Measurements from ENCODE around the gene GAGE12G.
"Not testable (repeated sequence)": the region's sequence is repeated elsewhere in the genome, so short reads cannot be mapped to it uniquely, and the experiment has no call there.

Gene GAGE12G, protein sequence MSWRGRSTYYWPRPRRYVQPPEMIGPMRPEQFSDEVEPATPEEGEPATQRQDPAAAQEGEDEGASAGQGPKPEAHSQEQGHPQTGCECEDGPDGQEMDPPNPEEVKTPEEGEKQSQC

DNA sequence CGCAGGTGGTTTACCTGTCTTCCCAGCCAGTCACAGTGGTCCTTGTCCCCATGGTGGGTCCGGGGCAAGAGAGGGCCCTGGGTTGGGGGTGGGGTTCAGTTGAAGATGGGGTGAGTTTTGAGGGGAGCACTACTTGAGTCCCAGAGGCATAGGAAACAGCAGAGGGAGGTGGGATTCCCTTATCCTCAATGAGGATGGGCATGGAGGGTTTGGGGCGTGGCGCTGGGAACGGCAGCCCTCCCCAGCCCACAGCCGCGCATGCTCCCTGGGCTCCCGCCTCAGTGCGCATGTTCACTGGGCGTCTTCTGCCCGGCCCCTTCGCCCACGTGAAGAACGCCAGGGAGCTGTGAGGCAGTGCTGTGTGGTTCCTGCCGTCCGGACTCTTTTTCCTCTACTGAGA, at the start of gene GAGE12G:
TSS of gene GAGE12G (plus strand) at position 301 of the 400 bp plus-strand sequence. CDS start 1,155 bp downstream, outside the sequence.
- not testable (repeated sequence) for H3K9ac ChIP-seq (ENCODE audit: low read length); H3K36me3 ChIP-seq (ENCODE audit: control insufficient read depth, insufficient read depth, low read length); H3K27me3 ChIP-seq (ENCODE audit: control insufficient read depth, insufficient read depth, low read length); H3K27ac ChIP-seq (ENCODE audit: low read depth, low read length); H3K4me1 ChIP-seq (ENCODE audit: control insufficient read depth, insufficient read depth, low read length); H3K4me3 ChIP-seq (ENCODE audit: low read length)

DNA sequence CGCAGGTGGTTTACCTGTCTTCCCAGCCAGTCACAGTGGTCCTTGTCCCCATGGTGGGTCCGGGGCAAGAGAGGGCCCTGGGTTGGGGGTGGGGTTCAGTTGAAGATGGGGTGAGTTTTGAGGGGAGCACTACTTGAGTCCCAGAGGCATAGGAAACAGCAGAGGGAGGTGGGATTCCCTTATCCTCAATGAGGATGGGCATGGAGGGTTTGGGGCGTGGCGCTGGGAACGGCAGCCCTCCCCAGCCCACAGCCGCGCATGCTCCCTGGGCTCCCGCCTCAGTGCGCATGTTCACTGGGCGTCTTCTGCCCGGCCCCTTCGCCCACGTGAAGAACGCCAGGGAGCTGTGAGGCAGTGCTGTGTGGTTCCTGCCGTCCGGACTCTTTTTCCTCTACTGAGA, 38.3 kb upstream of the GAGE12G start, which contains the start of gene GAGE12C:
TSS of gene GAGE12C (plus strand) at position 301 of the 400 bp plus-strand sequence. CDS start 1,155 bp downstream, outside the sequence.
- H3K4me1 ChIP-seq (ENCODE audit: control insufficient read depth, insufficient read depth, low read length); H3K36me3 ChIP-seq (ENCODE audit: control insufficient read depth, insufficient read depth, low read length): not testable (repeated sequence)

DNA sequence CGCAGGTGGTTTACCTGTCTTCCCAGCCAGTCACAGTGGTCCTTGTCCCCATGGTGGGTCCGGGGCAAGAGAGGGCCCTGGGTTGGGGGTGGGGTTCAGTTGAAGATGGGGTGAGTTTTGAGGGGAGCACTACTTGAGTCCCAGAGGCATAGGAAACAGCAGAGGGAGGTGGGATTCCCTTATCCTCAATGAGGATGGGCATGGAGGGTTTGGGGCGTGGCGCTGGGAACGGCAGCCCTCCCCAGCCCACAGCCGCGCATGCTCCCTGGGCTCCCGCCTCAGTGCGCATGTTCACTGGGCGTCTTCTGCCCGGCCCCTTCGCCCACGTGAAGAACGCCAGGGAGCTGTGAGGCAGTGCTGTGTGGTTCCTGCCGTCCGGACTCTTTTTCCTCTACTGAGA, 28.8 kb upstream of the GAGE12G start, which contains the start of gene GAGE12D:
TSS of gene GAGE12D (plus strand) at position 301 of the 400 bp plus-strand sequence. CDS start 1,155 bp downstream, outside the sequence.
- H3K4me3 ChIP-seq (ENCODE audit: low read length); H3K4me1 ChIP-seq (ENCODE audit: control insufficient read depth, insufficient read depth, low read length); H3K27me3 ChIP-seq (ENCODE audit: control insufficient read depth, insufficient read depth, low read length); H3K9ac ChIP-seq (ENCODE audit: low read length); H3K27ac ChIP-seq (ENCODE audit: low read depth, low read length); H3K36me3 ChIP-seq (ENCODE audit: control insufficient read depth, insufficient read depth, low read length): not testable (repeated sequence)

More for the DNA sequence above, 38.3 kb upstream of the GAGE12G start, which contains the start of gene GAGE12C:
- H3K27me3 ChIP-seq (ENCODE audit: control insufficient read depth, insufficient read depth, low read length); H3K27ac ChIP-seq (ENCODE audit: low read depth, low read length); H3K4me3 ChIP-seq (ENCODE audit: low read length); H3K9ac ChIP-seq (ENCODE audit: low read length): not testable (repeated sequence)

DNA sequence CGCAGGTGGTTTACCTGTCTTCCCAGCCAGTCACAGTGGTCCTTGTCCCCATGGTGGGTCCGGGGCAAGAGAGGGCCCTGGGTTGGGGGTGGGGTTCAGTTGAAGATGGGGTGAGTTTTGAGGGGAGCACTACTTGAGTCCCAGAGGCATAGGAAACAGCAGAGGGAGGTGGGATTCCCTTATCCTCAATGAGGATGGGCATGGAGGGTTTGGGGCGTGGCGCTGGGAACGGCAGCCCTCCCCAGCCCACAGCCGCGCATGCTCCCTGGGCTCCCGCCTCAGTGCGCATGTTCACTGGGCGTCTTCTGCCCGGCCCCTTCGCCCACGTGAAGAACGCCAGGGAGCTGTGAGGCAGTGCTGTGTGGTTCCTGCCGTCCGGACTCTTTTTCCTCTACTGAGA, 19.2 kb upstream of the GAGE12G start, which contains the start of gene GAGE12E:
TSS of gene GAGE12E (plus strand) at position 301 of the 400 bp plus-strand sequence. CDS start 1,155 bp downstream, outside the sequence.
- H3K9ac ChIP-seq (ENCODE audit: low read length), result not testable (repeated sequence)

DNA sequence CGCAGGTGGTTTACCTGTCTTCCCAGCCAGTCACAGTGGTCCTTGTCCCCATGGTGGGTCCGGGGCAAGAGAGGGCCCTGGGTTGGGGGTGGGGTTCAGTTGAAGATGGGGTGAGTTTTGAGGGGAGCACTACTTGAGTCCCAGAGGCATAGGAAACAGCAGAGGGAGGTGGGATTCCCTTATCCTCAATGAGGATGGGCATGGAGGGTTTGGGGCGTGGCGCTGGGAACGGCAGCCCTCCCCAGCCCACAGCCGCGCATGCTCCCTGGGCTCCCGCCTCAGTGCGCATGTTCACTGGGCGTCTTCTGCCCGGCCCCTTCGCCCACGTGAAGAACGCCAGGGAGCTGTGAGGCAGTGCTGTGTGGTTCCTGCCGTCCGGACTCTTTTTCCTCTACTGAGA, 9.7 kb upstream of the GAGE12G start, which contains the start of gene GAGE12F:
TSS of gene GAGE12F (plus strand) at position 301 of the 400 bp plus-strand sequence. CDS start 1,155 bp downstream, outside the sequence.
- not testable (repeated sequence) for H3K27me3 ChIP-seq (ENCODE audit: control insufficient read depth, insufficient read depth, low read length); H3K4me3 ChIP-seq (ENCODE audit: low read length); H3K9ac ChIP-seq (ENCODE audit: low read length); H3K36me3 ChIP-seq (ENCODE audit: control insufficient read depth, insufficient read depth, low read length); H3K4me1 ChIP-seq (ENCODE audit: control insufficient read depth, insufficient read depth, low read length); H3K27ac ChIP-seq (ENCODE audit: low read depth, low read length)

More for the DNA sequence above, 19.2 kb upstream of the GAGE12G start, which contains the start of gene GAGE12E:
- not testable (repeated sequence) for H3K36me3 ChIP-seq (ENCODE audit: control insufficient read depth, insufficient read depth, low read length); H3K4me3 ChIP-seq (ENCODE audit: low read length); H3K27me3 ChIP-seq (ENCODE audit: control insufficient read depth, insufficient read depth, low read length); H3K4me1 ChIP-seq (ENCODE audit: control insufficient read depth, insufficient read depth, low read length); H3K27ac ChIP-seq (ENCODE audit: low read depth, low read length)

DNA sequence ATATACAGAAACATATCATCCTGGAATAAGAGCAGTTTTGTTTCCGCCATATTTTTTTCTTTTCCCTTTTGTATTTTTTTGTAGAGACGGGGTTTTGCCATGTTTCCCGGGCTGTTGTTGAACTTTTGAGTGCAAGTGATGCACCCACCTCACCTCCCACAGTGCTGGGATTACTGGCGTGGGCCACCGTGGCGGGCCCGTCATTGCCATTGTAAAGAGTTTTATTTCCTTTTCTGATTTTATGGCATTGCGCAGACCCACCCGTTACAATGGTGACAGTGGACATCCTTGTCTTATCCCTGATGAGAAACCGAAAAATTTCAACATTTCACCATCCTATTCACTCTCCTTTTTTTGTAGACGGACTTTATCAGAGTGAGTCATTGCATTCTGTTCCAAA, 1.5 kb upstream of the GAGE12G start:
- not testable (repeated sequence) for H3K27me3 ChIP-seq (ENCODE audit: control insufficient read depth, insufficient read depth, low read length)

DNA sequence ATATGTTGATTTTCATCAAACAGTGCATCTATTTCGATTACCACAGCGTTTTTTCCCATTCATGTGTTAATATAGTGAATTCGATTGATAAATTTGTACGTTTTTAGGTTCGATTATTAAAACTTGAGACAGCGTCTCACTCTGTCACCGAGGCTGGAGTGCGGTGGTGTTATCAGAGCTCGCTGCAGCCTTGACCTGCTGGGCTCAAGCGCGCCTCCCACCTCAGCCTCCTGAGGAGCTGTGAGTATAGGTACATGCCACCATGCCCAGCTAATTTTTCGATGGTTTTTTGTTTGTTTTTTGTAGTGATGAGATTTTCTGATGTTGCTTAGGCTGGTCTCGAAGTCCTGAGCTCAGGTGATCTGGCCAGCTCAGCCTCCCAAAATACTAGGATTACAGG, 1.0 kb upstream of the GAGE12G start:
- not testable (repeated sequence) for H3K36me3 ChIP-seq (ENCODE audit: control insufficient read depth, insufficient read depth, low read length); H3K4me3 ChIP-seq (ENCODE audit: low read length); H3K27me3 ChIP-seq (ENCODE audit: control insufficient read depth, insufficient read depth, low read length); H3K4me1 ChIP-seq (ENCODE audit: control insufficient read depth, insufficient read depth, low read length); H3K27ac ChIP-seq (ENCODE audit: low read depth, low read length); H3K9ac ChIP-seq (ENCODE audit: low read length)

More for the DNA sequence above, 1.5 kb upstream of the GAGE12G start:
- not testable (repeated sequence) for H3K4me1 ChIP-seq (ENCODE audit: control insufficient read depth, insufficient read depth, low read length); H3K36me3 ChIP-seq (ENCODE audit: control insufficient read depth, insufficient read depth, low read length); H3K9ac ChIP-seq (ENCODE audit: low read length); H3K4me3 ChIP-seq (ENCODE audit: low read length); H3K27ac ChIP-seq (ENCODE audit: low read depth, low read length)

DNA sequence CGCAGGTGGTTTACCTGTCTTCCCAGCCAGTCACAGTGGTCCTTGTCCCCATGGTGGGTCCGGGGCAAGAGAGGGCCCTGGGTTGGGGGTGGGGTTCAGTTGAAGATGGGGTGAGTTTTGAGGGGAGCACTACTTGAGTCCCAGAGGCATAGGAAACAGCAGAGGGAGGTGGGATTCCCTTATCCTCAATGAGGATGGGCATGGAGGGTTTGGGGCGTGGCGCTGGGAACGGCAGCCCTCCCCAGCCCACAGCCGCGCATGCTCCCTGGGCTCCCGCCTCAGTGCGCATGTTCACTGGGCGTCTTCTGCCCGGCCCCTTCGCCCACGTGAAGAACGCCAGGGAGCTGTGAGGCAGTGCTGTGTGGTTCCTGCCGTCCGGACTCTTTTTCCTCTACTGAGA, 9.4 kb downstream of the GAGE12G start, which contains the start of gene GAGE12H:
TSS of gene GAGE12H (plus strand) at position 301 of the 400 bp plus-strand sequence. CDS start 1,155 bp downstream, outside the sequence.
- H3K36me3 ChIP-seq (ENCODE audit: control insufficient read depth, insufficient read depth, low read length); H3K27ac ChIP-seq (ENCODE audit: low read depth, low read length); H3K27me3 ChIP-seq (ENCODE audit: control insufficient read depth, insufficient read depth, low read length); H3K9ac ChIP-seq (ENCODE audit: low read length); H3K4me3 ChIP-seq (ENCODE audit: low read length); H3K4me1 ChIP-seq (ENCODE audit: control insufficient read depth, insufficient read depth, low read length): not testable (repeated sequence)

DNA sequence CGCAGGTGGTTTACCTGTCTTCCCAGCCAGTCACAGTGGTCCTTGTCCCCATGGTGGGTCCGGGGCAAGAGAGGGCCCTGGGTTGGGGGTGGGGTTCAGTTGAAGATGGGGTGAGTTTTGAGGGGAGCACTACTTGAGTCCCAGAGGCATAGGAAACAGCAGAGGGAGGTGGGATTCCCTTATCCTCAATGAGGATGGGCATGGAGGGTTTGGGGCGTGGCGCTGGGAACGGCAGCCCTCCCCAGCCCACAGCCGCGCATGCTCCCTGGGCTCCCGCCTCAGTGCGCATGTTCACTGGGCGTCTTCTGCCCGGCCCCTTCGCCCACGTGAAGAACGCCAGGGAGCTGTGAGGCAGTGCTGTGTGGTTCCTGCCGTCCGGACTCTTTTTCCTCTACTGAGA, 19.0 kb downstream of the GAGE12G start, which contains the start of gene GAGE2A:
TSS of gene GAGE2A (plus strand) at position 301 of the 400 bp plus-strand sequence. CDS start 1,155 bp downstream, outside the sequence.
- H3K4me3 ChIP-seq (ENCODE audit: low read length); H3K4me1 ChIP-seq (ENCODE audit: control insufficient read depth, insufficient read depth, low read length): not testable (repeated sequence)

DNA sequence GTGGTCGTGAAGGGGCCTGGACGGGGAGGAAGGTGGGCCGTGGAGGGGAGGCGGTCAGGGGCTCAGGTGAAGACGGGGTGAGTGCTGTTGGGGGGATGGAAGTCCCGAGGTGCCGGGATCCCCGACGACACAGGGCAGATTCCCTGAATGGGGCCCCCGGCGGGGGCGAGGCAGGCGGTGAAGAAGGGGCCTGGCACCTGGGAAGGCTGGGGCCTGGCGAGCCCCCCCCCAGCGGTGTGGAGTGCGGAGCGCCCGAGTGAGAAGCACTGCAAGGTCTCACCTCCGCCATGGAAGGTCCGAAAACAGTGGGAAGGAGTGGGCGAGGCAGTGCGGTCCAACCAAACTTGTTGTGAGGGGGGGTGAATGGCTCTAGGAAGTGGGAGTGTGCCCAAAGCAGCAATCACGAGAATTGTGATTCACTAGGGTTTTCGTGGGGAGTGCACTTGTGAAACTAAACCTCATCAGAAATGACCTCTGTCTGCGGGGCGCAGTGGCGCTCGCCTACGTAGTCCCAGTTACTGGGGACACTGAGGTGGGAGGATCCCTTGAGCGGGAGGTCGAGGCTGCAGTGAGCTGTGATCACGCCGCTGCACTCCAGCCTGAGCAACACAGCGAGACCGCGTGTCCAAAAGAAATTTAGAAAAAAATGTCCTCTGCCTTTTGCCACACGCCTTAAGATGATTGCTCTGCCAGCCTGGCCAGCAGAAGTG, 19.7 kb downstream of the GAGE12G start:
- H3K4me3 ChIP-seq (ENCODE audit: low read length); H3K36me3 ChIP-seq (ENCODE audit: control insufficient read depth, insufficient read depth, low read length); H3K4me1 ChIP-seq (ENCODE audit: control insufficient read depth, insufficient read depth, low read length); H3K9ac ChIP-seq (ENCODE audit: low read length); H3K27me3 ChIP-seq (ENCODE audit: control insufficient read depth, insufficient read depth, low read length); H3K27ac ChIP-seq (ENCODE audit: low read depth, low read length): not testable (repeated sequence)

More for the DNA sequence above, 19.0 kb downstream of the GAGE12G start, which contains the start of gene GAGE2A:
- not testable (repeated sequence) for H3K9ac ChIP-seq (ENCODE audit: low read length); H3K27ac ChIP-seq (ENCODE audit: low read depth, low read length); H3K27me3 ChIP-seq (ENCODE audit: control insufficient read depth, insufficient read depth, low read length); H3K36me3 ChIP-seq (ENCODE audit: control insufficient read depth, insufficient read depth, low read length)

DNA sequence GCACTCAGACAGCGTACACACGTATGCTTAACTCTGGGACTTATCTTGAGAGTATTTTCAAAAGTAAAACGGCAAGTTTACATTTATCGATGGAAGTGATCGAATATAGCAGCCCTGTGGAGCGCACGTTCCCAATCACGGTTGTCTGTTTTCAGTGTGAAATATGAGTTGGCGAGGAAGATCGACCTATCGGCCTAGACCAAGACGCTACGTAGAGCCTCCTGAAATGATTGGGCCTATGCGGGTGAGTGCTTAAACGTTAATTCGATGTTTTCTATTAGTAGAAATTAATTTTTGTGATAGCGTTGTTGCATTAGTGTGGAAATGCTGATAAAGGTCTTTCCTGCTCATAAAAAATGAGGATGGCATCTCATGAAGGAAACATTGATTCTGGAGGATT, 20.3 kb downstream of the GAGE12G start:
- H3K27ac ChIP-seq (ENCODE audit: low read depth, low read length); H3K9ac ChIP-seq (ENCODE audit: low read length); H3K4me1 ChIP-seq (ENCODE audit: control insufficient read depth, insufficient read depth, low read length); H3K27me3 ChIP-seq (ENCODE audit: control insufficient read depth, insufficient read depth, low read length); H3K4me3 ChIP-seq (ENCODE audit: low read length); H3K36me3 ChIP-seq (ENCODE audit: control insufficient read depth, insufficient read depth, low read length): not testable (repeated sequence)

DNA sequence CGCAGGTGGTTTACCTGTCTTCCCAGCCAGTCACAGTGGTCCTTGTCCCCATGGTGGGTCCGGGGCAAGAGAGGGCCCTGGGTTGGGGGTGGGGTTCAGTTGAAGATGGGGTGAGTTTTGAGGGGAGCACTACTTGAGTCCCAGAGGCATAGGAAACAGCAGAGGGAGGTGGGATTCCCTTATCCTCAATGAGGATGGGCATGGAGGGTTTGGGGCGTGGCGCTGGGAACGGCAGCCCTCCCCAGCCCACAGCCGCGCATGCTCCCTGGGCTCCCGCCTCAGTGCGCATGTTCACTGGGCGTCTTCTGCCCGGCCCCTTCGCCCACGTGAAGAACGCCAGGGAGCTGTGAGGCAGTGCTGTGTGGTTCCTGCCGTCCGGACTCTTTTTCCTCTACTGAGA, 28.5 kb downstream of the GAGE12G start, which contains the start of gene GAGE1:
TSS of gene GAGE1 (plus strand) at position 301 of the 400 bp plus-strand sequence. CDS start 1,155 bp downstream, outside the sequence.
- not testable (repeated sequence) for H3K9ac ChIP-seq (ENCODE audit: low read length); H3K27ac ChIP-seq (ENCODE audit: low read depth, low read length); H3K4me1 ChIP-seq (ENCODE audit: control insufficient read depth, insufficient read depth, low read length); H3K27me3 ChIP-seq (ENCODE audit: control insufficient read depth, insufficient read depth, low read length); H3K4me3 ChIP-seq (ENCODE audit: low read length); H3K36me3 ChIP-seq (ENCODE audit: control insufficient read depth, insufficient read depth, low read length)

All from rectal smooth muscle tissue (tissue), 1 donor.